Inflammatory macrophage treated with lipopolysaccharide for 1 hour (primary cell): Measurements from ENCODE around the gene BCAR3.

Experiments used
- DNase-seq, 2 donors: peaks; one replicate each; pipeline ENCODE4 v3.0.0-alpha.2; 2020 to 2022

BCAR3 gene

DNA sequence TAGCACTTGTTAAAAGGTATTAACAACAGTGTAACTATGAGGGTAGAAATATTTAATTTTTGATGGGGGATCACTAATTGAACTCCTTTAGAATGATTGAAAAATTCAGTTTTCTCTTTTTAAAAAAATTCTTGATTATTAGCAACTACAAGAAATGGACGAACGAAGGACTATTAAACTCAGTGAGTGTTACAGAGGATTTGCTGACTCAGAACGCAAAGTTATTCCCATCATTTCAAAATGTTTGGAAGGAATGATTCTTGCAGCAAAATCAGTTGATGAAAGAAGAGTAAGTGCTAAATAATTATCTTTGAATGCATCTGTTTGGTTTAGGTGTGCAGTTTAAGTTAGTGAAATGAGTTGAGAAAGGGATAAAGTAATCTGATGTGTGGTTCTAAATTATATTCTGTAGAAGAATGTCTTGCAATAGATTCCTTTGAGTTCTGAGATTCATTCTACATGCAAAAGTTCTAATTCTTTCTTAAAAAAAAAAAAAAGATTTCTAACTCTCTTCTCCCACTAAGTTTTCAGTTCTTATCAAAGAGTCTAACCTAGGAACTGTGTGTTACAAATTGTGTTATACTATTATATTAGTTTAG lies 148.8 kb downstream of the BCAR3 start:
- DNase-seq, result no peak

DNA sequence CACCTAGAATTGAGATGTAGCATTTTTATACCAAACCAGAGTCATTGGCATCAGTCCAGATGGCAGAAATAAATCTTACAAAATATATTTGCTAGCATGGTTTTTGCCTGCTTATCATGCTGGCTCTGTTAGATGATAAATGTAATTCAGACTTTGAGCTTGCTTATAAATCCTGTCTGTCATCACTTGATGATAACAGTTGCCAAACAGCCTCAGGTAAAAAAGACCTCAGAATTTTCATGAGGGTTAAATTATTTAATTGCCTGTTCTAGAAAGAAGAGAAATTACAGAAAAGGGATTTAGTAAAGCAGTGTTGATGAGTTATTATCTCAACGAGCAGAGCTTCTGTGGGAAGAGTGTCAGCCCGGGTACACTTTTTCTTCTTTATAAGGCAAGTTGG lies 150.4 kb downstream of the BCAR3 start:
- DNase-seq, result no peak

DNA sequence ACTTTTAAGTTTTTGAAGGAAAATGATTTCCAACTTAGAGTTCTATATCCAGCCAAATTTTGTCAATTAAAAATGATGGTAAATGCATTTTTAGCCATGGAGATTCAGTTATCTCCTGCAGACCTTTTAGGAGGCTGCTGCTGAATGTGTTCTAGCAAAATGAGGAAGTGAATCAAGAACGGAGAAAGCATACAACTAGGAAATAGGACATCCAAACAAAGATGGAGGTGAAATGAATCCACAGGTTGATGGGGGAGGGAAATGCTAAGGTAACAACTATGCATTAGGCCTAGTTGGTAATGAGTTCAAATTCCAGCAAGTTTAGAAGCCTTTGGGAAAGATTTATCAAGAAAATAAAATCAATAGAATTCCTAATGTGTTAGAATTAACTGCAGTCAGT lies 153.2 kb downstream of the BCAR3 start:
- DNase-seq, result no peak

DNA sequence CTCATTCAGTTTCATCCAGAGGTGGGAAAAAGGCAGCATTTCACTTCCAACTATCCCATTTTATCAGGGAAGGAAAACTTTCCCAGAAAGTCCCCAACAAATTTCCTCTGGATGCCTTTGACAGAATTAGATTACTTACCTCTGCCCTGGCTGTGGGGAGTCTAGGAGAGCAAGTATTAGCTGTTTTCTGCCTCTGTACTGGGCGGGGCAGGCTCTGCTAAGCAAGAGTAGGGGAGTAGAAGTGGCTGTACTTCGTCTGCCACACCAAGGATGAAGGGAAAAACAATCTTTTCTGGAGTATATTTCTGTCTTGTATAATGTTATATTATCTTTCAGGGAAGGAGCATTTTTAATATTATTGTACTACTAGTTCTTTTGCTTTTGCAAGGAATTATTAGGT lies 155.2 kb downstream of the BCAR3 start:
- no peak for DNase-seq

DNA sequence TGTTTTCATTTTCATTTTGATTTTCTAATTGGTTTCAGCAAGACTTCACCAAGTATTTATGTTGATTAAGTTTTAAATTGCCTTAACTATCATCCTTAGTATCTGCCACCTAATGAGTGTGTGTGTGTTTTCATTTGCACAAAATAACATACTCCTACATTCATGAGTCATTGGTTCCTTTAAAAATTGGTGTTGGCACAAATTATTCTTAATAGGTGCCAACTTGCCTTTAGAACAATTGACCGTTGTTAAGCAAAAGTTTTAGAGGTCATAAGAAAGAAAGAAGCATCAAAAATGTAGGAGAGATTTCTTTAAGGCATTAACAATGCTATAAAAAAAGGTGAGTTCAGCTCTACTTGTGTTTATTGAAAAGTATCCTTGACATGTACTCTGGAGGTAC lies 156.2 kb downstream of the BCAR3 start:
- DNase-seq, result no peak

DNA sequence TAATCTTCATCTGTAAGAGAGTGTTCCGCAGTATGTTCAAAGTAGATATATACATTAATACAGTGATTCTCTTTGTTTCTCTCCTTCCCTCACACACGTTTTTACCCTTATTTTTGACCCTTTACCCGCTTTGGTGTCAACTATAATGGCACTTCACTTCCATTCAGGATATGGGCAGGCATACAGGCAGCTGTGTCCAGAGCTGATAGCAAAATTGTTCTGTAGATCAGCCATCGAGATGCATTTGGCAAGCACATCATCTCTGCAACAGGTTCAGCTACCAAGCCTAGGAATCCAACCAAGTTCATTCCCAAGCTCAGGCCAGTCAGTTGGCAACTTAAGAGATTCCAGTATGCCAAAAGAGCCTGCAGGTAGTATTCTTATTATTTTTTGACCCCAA lies 158.9 kb downstream of the BCAR3 start:
- no peak for DNase-seq

DNA sequence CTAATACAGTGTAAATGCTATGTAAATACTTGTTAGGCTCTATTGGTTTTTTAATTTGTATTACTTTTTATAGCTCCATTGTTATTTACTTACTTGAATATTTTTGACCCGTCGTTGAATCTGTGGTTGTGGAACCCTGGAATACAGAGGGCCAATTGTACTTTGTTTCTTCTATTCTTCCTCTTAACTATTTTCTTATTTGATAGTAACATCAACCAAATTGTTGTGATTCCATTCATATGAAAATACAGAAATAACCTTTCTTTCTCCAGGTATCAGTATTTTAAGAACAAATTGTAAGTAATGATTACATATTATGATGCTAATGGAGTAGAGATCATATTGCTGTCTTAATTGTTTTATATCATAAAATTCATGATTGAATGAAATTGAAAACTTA lies 160.0 kb downstream of the BCAR3 start:
- no peak for DNase-seq

DNA sequence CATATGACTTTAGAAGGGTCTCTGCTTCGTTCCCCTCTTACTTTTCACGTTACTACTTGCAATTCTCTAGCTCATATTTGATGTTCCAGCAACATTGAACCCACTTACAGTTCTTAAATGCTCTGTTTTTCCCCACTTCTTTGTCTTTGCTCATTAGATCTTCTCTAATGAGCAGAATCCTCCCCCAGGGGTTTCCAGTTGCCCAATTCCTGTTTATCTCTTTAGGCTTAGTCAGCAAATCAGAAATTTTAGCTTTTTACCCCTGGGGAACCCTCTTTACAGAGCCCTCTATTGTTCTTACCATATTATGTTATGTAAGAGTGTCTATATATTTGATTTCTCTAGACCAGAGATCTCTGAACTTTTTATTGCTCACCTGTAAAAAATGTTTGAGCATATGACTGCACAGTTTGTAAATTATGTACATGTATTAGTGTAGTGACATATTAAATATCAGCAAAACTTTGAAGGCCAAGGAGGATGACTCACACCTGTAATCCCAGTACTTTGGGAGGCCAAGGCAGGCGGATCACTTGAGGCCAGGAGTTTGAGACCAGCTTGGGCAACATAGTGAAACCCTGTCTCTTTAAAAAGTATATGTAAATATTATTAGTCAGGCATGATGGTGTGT lies 162.3 kb downstream of the BCAR3 start:
- DNase-seq, result no peak

DNA sequence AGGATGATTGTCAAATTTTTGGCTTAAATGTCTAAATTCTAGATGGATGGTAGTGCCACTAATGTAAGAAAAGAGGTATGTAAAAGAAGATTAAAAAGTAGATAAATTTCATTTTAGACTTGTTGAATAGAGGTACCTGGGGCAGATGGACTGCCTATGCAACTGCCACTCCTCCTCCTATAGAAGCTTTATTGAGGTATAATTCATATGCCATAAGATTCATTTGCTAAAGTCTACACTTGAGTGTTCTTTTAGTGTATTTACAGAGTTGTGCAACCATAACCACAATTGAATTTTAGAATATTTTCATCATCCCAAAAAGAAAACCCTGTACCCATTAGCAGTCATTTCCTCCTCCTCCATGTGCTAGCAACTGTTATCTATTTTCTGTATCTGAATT lies 163.1 kb downstream of the BCAR3 start:
- DNase-seq, result no peak

DNA sequence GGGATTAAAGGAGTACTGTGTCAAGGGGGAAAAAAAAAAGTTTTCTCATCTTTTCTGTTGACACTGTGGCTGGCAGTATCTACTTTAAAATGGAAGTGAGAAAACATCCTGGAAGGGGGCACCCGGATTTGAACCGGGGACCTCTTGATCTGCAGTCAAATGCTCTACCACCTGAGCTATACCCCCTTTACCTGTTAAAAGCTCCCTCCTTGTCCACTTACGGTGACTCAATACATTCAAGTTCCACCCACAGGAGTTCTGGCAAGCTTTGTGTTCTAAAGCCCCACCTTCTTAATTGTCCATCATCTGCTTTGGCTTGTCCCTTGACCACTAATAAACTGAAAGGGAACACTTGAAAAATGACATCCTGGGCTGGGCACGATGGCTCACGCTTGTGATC lies 165.5 kb downstream of the BCAR3 start:
- no peak for DNase-seq
